ENCODE measurements around the gene RAPGEF1.
"Not testable (repeated sequence)": the region's sequence is repeated elsewhere in the genome, so short reads cannot be mapped to it uniquely, and the experiment has no call there.

RAPGEF1 gene

DNA sequence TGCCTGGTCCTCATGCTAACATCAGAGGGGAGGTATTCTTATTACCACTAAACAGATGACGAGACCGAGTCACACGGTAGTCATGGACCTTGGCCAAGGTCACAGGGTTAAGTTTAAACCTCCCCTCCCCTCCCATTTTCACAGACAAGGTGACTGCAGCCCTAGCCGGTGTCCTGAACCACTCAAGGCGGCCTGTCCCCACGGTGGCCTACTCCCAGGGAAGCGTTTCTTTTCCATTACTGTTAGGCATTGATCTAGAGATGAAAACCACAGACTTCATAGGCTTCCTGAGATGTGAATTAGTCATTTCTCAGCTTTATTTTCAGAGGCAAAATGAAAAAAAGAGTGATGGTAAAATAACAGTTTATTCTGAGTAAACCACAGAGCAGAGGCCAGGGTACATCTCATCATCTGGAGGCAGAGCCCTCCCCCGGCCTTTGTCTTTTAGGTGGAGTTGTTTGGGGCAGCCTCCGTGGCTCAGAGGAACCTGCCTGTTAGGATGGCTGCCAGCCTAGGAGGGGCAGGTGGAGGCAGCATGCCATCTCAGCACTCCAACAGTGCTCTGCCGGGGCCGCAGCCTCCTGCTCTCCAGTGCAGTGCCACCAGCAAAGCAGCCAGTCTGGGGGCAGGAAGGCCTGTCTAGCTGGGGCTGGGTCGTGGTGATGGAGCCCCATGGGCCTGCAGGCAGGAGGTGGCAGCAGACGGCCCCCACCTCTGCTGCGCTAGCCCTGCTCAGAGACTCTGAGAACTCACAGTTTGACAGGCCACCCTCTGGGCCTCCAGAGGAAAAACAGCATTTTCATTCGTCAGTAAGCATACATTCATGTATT is 71.2 kb downstream of the RAPGEF1 start:
- DNase-seq (ENCODE audit: low spot score): peak; percentile 50

DNA sequence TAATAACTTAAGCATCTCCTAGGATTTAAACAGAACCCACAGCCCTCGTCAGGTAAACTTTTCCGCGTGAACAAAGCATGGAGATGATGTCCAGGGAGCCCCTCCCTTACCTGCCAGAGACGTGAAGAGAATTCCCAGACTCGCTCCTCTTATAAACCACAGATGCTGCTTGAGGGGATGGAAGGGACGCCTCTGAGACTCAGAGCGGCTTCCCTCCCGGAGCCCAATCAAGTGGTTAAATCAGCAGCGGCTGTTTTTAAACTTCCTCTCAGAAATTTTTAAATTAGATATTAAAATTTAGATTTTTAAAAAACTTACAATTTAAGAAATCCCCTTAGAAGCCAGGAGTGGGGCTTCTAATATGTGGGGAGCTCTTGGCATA is 71.8 kb downstream of the RAPGEF1 start:
- DNase-seq (ENCODE audit: low spot score): no peak

DNA sequence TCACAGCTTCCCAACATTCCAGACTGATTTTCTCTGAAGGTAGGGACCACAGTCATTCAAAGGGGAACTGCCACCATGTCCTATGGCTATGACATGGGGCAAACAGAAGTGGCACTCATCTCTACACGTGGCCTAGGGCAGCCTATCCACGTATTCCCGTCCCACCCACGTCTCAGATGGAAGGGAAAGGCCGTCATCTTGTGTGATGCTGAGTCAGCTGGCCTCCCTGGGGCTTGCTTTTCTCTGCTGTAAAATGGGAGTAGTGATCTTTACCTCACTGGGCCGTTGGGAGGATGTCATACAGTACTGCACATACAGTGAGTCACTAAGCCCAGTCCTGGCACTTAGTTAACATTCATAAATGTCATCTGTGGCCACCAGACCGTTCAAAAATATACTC is 72.3 kb downstream of the RAPGEF1 start:
- no peak for DNase-seq (ENCODE audit: low spot score)

- DNase-seq (ENCODE audit: low spot score): no peak
These were observed 73.1 kb downstream of the RAPGEF1 start for GRCh38 chr9:131666774-131667173.

DNA sequence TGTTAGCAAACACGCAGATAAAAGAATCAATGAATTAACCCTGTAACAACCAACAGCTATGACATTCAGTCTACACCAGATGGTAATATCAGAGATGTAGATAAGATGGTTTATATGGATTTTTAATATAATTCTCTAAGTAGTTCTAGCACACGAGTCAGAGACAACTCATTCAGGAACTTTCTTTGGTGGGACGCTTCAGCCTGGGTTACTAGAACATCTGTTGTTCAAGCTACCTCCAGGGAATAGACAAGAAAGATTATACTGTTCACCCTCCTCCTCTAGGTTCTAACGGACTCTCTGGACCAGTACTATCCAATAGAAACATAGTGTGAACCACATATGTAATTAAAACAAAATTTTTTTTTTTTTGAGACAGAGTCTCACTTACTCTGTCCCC is 73.8 kb downstream of the RAPGEF1 start:
- no peak for DNase-seq (ENCODE audit: low spot score)

DNA sequence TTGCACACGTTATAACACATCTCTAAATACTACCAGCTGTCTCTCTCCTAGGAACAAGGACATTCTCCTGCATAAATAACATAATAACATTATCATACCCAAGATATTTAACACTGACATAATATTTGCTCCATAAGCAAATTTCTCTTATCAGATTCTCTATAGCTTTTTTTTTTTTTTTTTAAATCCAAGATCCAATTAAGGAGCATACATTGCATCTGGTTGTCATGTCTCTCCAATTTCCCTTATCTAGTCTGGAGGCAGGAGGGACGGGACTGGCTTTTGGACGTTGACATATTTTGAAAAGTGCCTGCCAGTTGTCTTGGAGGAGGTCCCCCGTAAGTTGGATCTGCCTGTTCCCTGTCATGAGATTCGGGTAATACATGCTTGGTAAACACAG is 76.6 kb downstream of the RAPGEF1 start:
- no peak for DNase-seq (ENCODE audit: low spot score)

DNA sequence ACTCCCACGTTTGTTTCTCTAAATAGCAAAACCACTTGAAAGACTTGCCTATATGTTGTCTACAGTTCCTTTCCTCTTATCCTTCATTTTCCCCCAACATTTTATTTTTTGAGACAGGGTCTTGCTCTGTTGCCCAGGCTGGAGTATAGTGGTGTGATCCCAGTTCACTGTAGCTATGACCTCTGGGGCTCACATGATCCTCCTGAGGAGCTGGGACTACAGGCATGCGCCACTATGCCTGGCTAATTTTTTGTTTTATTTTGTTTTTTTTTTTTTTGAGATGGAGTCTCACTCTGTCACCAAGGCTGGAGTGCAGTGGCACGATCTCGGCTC is 77.6 kb downstream of the RAPGEF1 start:
- not testable (repeated sequence) for DNase-seq (ENCODE audit: low spot score)

GRCh38 chr9:131661568-131662288 is 78.1 kb downstream of the RAPGEF1 start:
- no peak for DNase-seq (ENCODE audit: low spot score)

GRCh38 chr9:131660466-131661405 is 79.1 kb downstream of the RAPGEF1 start:
- DNase-seq (ENCODE audit: low spot score): no peak

DNA sequence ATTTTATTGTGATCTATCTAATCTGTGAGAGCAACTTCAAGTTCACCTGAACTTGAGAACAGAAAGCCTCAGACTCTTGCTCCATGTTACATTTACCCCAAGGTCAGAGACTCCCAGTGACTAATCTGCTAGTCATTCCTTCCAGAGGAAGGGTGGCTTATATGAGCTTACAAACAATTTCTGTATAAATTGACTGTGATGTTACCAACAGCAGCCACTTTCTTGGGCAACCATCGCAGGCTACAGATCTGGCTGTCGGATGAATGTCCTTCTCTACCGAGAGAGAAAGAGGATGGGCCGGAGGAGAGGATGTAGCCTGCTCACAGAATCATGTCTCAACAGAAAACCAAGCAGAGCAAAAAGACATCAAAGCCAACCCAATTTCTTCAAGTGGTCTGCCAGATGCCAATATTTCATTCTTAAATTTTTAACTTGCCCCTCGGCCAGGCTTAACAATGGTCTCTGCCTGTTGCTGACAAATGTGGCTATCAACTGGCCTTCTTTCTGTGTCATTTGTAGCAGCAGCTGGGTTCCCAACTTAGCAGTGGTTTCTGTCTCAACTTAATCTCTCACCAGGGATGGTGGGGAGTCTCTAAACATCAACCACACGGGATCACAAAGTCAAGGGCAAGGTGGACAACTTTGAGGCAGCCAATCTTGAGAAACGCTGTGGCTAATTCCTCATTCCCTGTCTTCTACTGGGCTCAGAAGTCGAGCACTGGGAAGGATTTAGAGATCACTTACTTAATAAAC is 81.3 kb downstream of the RAPGEF1 start:
- no peak for DNase-seq (ENCODE audit: low spot score)

DNA sequence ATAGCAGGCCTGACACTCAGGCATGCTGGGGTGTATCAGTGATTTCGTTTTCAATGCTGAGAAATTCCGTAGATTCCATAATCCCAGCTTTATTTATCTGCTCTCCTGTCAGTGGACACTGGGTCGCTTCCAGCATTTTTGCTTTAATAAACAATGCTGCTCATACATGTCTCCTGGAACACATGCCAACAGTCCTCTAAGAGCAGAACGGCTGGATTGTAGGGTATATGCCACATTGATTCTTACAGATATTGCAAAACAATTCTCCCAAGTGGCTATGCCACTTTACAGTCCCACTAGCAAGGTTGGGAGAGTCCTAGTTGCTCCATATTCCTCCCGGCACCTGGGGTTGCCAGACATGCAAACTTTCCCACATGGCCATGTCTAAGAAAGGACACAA is 81.9 kb downstream of the RAPGEF1 start:
- DNase-seq (ENCODE audit: low spot score): no peak

DNA sequence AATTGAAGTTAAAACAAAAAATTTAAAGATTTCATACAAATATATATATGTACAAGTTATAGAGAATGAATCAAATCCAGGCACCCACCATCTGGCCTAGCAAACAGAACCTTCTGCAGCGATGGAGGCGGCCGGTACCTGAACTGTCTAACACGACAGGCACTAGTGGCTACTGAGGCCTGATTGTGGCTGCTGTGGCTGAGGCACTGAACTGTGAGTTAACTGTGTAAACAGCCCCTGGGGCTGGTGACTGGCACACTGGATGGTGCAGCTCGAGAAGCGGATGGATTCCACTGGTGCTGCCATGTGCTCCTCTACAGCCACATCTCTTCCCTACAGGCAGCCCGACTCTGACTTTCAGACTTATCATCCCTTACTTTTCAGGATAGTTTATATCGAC is 82.4 kb downstream of the RAPGEF1 start:
- no peak for DNase-seq (ENCODE audit: low spot score)

DNA sequence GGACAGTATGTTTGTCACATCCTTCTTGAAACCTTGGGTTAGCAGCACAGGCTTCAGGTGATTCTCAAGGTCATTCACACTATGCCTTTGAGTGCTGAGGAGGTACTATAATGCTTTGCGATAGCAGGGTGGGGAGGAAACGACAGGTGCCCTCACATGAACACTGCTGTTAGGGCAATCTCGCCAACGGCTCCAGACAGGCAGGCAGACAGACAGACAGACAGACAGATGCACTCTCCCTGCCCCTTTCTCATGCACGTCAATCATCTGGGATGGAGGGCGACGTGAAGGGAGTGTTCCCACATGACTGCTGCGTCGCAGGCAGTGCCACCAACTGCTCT is 82.9 kb downstream of the RAPGEF1 start:
- DNase-seq (ENCODE audit: low spot score): no peak

DNA sequence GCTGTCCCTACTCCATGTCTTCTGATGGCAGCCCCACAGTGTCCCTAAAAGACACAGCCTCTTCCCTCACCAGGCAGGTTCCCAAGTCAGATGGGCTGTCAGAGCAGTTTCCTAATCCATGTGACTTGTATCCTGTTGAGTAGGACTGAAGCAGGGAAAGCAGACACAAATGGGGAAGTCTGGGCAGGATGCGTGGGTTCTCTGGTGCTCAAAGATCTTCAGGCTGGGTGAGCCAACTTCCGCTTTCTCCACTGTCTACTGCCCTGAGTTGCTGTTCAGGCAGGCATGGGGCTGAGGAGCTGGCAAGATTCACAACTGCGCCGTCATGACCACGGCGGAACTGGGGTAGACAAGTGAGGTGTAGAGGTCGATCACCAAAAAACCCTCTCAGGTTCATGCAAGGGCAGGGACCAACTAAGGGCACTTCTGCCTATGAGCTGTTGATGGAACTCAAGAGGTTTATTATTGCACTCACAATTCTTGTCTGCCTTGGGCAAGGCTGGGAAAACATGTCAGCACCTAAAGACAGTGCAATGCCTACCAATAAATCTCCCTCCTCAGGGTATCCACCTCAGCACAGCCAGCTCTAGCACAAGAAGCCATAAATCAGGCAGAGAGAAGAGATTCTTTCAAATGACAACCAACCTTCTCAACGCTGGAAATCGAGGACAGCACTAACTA is 83.4 kb downstream of the RAPGEF1 start:
- no peak for DNase-seq (ENCODE audit: low spot score)

- DNase-seq (ENCODE audit: low spot score): not testable (repeated sequence)
These were observed 85.5 kb downstream of the RAPGEF1 start for GRCh38 chr9:131654369-131654768.

DNA sequence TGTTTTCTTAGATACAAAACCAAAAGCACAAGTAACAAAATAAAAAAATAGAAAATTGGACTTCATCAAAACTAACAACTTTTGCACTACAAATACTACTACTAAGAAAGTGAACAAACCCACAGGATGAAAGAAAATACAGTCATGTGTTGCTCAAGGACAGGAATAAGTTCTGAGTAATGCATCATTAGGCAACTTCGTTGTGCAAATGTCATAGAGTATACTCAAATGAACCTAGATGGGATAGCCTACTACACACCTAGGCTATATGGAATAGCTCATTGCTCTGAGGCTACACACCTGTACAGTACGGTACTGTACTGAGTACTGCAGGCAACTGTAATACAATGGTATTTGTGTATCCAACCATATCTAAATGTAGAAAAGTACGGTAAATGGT is 88.3 kb downstream of the RAPGEF1 start:
- no peak for DNase-seq (ENCODE audit: low spot score)

- no peak for DNase-seq (ENCODE audit: low spot score)
These were observed 88.7 kb downstream of the RAPGEF1 start for GRCh38 chr9:131651160-131651559.

DNA sequence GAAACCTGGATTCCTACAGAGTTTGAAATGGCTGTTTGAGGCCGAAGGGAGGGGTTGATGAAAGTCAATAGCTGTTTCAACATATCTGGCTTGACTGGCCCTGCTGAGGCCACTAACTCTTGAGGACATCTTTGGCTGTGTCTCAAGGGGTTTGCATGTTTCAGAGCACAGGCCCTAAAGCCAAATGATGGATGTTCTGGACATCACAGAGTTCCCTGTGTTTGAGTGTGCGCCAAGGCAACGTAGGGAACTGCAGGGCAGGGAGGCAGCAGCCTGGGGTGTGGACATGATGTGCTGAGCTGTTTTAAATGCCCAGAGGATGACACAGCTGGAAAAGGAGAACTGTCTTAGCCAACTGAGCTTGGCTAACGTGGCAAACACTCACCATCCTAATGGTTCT is 89.6 kb downstream of the RAPGEF1 start:
- DNase-seq (ENCODE audit: low spot score): no peak

DNA sequence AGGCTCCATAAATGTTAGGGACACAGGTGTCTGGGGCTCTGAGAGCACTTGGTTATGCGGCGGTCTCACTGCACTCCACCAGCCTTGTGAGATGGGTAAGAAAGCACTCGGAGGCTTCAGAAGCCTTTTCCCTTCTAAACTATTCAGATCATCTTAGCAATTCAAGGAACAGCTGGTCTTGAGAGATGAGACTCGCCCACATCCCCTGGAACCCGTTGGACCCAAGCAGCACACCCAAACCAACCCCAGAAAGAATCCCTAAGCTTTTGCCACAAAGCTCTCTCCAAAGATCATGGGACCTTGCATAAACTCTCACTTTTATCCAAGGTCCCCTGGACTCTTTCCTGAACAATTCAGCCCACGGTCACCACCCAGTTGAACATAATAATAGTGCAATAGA is 90.2 kb downstream of the RAPGEF1 start:
- DNase-seq (ENCODE audit: low spot score): no peak

DNA sequence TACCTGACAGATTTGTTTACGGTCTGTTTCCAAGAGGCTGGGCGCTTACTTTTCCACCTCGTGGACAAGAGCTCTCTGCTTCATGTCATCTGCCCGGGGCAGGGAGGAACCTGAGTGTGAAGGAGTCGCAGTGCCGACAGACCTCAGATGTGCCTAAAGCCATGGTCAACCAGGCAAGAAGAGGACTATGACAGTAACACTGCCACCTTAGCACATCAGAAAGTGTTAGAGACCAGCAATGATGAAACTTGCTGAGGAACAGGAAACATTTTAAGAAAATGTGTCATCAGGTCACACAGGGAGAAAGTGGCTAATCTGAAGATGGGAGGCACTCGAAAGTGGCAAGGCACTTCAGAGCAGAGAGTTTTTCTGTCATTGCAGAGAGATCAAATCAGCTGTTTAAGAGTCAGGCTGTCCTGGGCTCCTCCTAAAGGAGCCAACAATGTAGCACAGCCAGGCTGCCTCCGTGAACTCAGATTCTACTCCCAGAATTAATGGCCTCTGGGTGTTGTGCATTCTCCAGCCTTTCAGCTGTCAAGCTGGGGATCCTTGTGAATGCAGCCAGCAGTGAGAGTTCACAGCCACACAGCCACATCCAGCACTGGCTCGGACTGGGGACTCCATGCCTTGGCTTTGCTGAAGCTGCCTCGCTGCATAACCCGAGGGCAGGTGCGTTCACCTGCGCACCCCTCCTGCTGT is 94.6 kb downstream of the RAPGEF1 start:
- DNase-seq (ENCODE audit: low spot score): no peak

All from HuH-7.5 (cell line).